Ovary (tissue), 9 donors: ENCODE results near the gene GREB1L. TPM values are rescaled to one million over a fixed set of nuclear protein-coding genes. Genes with fewer than 3 reads are reported as not detected.

Experiments used
- DNase-seq, 5 donors: peaks; one replicate each; pipeline ENCODE4 v3.0.0-alpha.2; 2019 to 2020
- H3K27ac ChIP-seq, 2 donors: fragments of 200-600 bp; one replicate each; pipeline versions ENCODE4 v1.5.1 to v1.8.0; 2019 to 2022
- H3K27me3 ChIP-seq: fragments of 200-600 bp; one replicate; pipeline ENCODE4 v1.8.0; 2022
- H3K36me3 ChIP-seq: fragments of 200-600 bp; sonication (generic); one replicate; pipeline ENCODE4 v1.5.1; 2019
- H3K4me1 ChIP-seq: one replicate; pipeline ENCODE4 v1.8.1; 2013; ENCODE audit warnings: mild to moderate bottlenecking, moderate library complexity; ENCODE audit not compliant: insufficient read depth
- H3K4me3 ChIP-seq: fragments of 200-600 bp; sonication (generic); one replicate; pipeline ENCODE4 v1.5.1; 2017
- H3K9me3 ChIP-seq, 2 donors: fragments of 200-600 bp in 1 of 2; sonication (generic) in 1 of 2; one replicate each; pipeline versions ENCODE4 v1.5.1 to v1.8.1; 2013 to 2019; ENCODE audit warnings: mild to moderate bottlenecking in 1 of 2, moderate library complexity in 1 of 2
- CTCF ChIP-seq, 3 donors: fragments of 450-650 bp in 2 of 3; fragments of 200-600 bp in 1 of 3; IDR thresholded peaks; one replicate each; pipeline versions ENCODE4 v1.5.1 to v1.8.0; 2016 to 2022; ENCODE audit warnings: antibody characterized with exemption in 3 of 3, mild to moderate bottlenecking in 1 of 3
- EP300 ChIP-seq: sonication (generic); formaldehyde crosslinking; IDR thresholded peaks from one replicate; pipeline ENCODE4 v1.6.1; 2017; ENCODE audit warnings: antibody characterized with exemption
- POLR2A ChIP-seq: fragments of 450-650 bp; IDR thresholded peaks from one replicate; pipeline ENCODE4 v1.6.1; 2017; ENCODE audit warnings: antibody characterized with exemption, mild to moderate bottlenecking, moderate library complexity
- WGBS, 3 donors: extraction: QIAGEN DNeasy Blood & Tissue Kit in 1 of 3; methylation state at CpG; one replicate each; pipeline versions ENCODE4 v1.1.5 to v1.1.7; 2013 to 2017; 5-methylcytosine and 5-hydroxymethylcytosine counted together
- intact Hi-C, 4 donors: fragments of 100-400 bp; cut with DNase I; formaldehyde crosslinking; loops; one replicate each; pipeline versions ENCODE4 v1.11.0 to v1.15.1; 2022 to 2023
- polyA plus RNA-seq, 2 donors: library from polyadenylated mRNA; stranded (reverse); fragments of 200-250 nt in 1 of 2; fragments of 350-450 nt in 1 of 2; fragmentation: Illumina TruSeq in 1 of 2; extraction: RNeasy Lipid Tissue Mini Kit (QIAGEN cat#74804) in 1 of 2; gene quantifications; one replicate each; pipeline ENCODE4 v1.2.3, GENCODE V29; 2013 to 2014
- total RNA-seq, 7 donors: library from RNA; depleted of rRNA in 2 of 7; stranded (reverse); fragments of >200 nt in 2 of 7; fragmentation: NEBNext Ultra II Directional in 3 of 7; extraction: Animal tissue kit (Norgen Biotek cat#: 25700) in 3 of 7; gene quantifications; one replicate each; pipeline versions ENCODE4 v1.1.0 to v1.2.4, GENCODE V29; 2016 to 2023
- donor health status: DM: no; HTN: no; CAD: no; lungs with moderate emphysema.
- donor health status: DM: no; HTN: no; CAD: no.
- donor health status: Bipolar disorder and iron deficiency.
- donor health status: DM: yes; HTN: yes; CAD: no.
- donor health status: DM: no; HTN: no; CAD: no.
- donor health status: DM: yes; HTN: yes; CAD: no.

The GREB1L gene
- total and polyA plus RNA-seq, 9 donors, result 2.4 to 22.8 (median 10.4) TPM

GRCh38 chr18:21262979-21263378 is 20.9 kb downstream of the GREB1L start:
- 84 to 91% (median 90%) methylated on average over 2 of the region's 2 CpGs for WGBS, 3 donors
- intact Hi-C loops, result loop anchor here in 1 of 4 donors (10.0 kb wide), 1 partner anchor 52 kb away; no protein-coding TSS in a partner anchor

GRCh38 chr18:21264651-21265050 is 22.6 kb downstream of the GREB1L start:
- Histone ChIP-seq H3K36me3 (no peaks in the 10 kb centered on the region), H3K4me3 (no peak overlapping the region), H3K27ac (peak overlapping the region in 1 of 2 donors; percentile 28), H3K9me3 (no peaks in the 10 kb centered on the region), H3K4me1 (no peaks in the 10 kb centered on the region), H3K27me3 (no peaks in the 10 kb centered on the region)
- no peak for TF ChIP-seq POLR2A
- no peak for TF ChIP-seq EP300
- no peak for TF ChIP-seq CTCF (IDR thresholded peaks at IDR 0.05)
- DNase-seq, result peak in 4 of 5 donors; percentile 25 to 33 (median 32)
- 0 to 8% (median 4%) methylated on average over 2 of the region's 2 CpGs for WGBS, 3 donors
- intact Hi-C loops, result loop anchor here in 1 of 4 donors (10.0 kb wide), 1 partner anchor 50 kb away; no protein-coding TSS in a partner anchor

More at GRCh38 chr18:21262979-21263378, 20.9 kb downstream of the GREB1L start:
- no peak overlapping the region for H3K27ac ChIP-seq
- no peaks in the 10 kb centered on the region for H3K36me3 ChIP-seq
- H3K9me3 ChIP-seq, result no peaks in the 10 kb centered on the region
- no peak overlapping the region for H3K4me3 ChIP-seq
- no peaks in the 10 kb centered on the region for H3K27me3 ChIP-seq
- TF ChIP-seq POLR2A (no peak), CTCF (IDR thresholded peaks at IDR 0.05) (no peak), EP300 (no peak)
- no peak for DNase-seq
- H3K4me1 ChIP-seq, result no peaks in the 10 kb centered on the region

DNA sequence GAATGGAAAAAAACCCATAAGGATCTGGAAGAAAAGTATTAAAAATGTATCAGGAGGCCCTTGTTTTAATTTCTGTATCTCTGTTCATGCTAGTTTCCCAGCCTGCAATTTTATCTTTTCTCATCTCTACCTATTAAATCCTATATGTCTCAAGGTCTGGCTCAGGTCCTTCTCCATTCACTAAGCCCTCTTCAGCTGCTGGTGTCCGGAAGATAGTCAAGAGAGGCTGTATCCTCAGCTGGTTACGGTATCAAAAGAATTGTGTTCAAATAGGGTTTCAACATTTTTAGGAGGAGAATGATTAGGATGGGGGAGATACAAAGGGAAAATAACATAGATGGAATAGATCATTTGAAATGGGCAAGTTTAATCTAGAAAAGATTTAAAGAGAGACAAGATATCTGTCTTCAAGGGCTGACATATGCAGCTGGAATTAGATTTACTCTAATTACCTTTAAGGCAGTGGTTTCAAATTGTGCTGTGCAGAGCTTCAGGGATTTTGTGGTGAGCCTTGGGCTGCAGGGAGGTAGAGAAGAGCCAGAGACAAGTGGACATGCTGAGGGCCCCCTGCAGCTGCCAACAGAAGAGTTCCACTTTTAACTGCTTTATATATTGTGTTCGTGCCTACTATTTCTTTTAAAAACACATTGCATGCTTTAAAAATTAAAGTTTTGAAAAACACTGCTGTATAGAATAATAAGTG is 24.1 kb downstream of the GREB1L start:
- intact Hi-C loops, result loop anchor here in 1 of 4 donors (10.0 kb wide), 1 partner anchor 49 kb away; no protein-coding TSS in a partner anchor
- Histone ChIP-seq H3K9me3 (no peaks in the 10 kb centered on the region), H3K36me3 (no peaks in the 10 kb centered on the region), H3K27me3 (no peaks in the 10 kb centered on the region), H3K27ac (peak overlapping the region in 1 of 2 donors; percentile 28), H3K4me3 (no peak overlapping the region), H3K4me1 (peaks cover 2% of the 10 kb centered on the region)
- 91 to 96% (median 92%) methylated on average over 3 of the region's 3 CpGs for WGBS, 3 donors
- no peak for DNase-seq
- TF ChIP-seq EP300, result no peak
- TF ChIP-seq POLR2A, result no peak
- no peak for TF ChIP-seq CTCF (IDR thresholded peaks at IDR 0.05)

- no peaks in the 10 kb centered on the region for H3K9me3 ChIP-seq
- DNase-seq, result no peak
- H3K4me3 ChIP-seq, result no peak overlapping the region
- TF ChIP-seq EP300, result no peak
- no peak for TF ChIP-seq CTCF (IDR thresholded peaks at IDR 0.05)
- no peak for TF ChIP-seq POLR2A
- no peaks in the 10 kb centered on the region for H3K36me3 ChIP-seq
- H3K27me3 ChIP-seq, result no peaks in the 10 kb centered on the region
- H3K27ac ChIP-seq, result no peak overlapping the region
- H3K4me1 ChIP-seq, result peaks cover 2% of the 10 kb centered on the region
- intact Hi-C loops, result loop anchor here in 1 of 4 donors (10.0 kb wide), 1 partner anchor 47 kb away; no protein-coding TSS in a partner anchor
- 96 to 100% (median 97%) methylated on average over 2 of the region's 2 CpGs for WGBS, 3 donors
These were observed 25.4 kb downstream of the GREB1L start for GRCh38 chr18:21267400-21267799.
